Glomerular visceral epithelial cell (primary cell): Measurements from ENCODE around the gene ZNF683.
A peak's percentile ranks its signal among the peaks of the same experiment; 100 is the strongest.
"Not testable (repeated sequence)": the region's sequence is repeated elsewhere in the genome, so short reads cannot be mapped to it uniquely, and the experiment has no call there.

ENCODE experiments used
- DNase-seq: peaks from one replicate; pipeline ENCODE4 v3.0.0-alpha.2; 2016; ENCODE audit errors: extremely low spot score

Gene ZNF683

GRCh38 chr1:26337206-26337535 lies 35.4 kb downstream of the ZNF683 start:
- DNase-seq = no peak

GRCh38 chr1:26336477-26337205 lies 35.9 kb downstream of the ZNF683 start:
- peak; percentile 69 for DNase-seq

GRCh38 chr1:26335774-26336476 lies 36.6 kb downstream of the ZNF683 start:
- DNase-seq = peak; percentile 15

- not testable (repeated sequence) for DNase-seq
Observed at GRCh38 chr1:26333312-26333711, 39.2 kb downstream of the ZNF683 start.

GRCh38 chr1:26330276-26330675 lies 42.3 kb downstream of the ZNF683 start:
- no peak for DNase-seq

- not testable (repeated sequence) for DNase-seq
Observed at GRCh38 chr1:26329380-26329779, 43.2 kb downstream of the ZNF683 start.

- DNase-seq = no peak
Observed at GRCh38 chr1:26328597-26328996, 44.0 kb downstream of the ZNF683 start.

GRCh38 chr1:26327956-26328362 lies 44.6 kb downstream of the ZNF683 start:
- DNase-seq = no peak

- no peak for DNase-seq
Observed at GRCh38 chr1:26324550-26324949, 48.0 kb downstream of the ZNF683 start.

GRCh38 chr1:26323382-26323781 lies 49.2 kb downstream of the ZNF683 start:
- DNase-seq = no peak

- DNase-seq = no peak
Observed at GRCh38 chr1:26322042-26322331, 50.6 kb downstream of the ZNF683 start.

GRCh38 chr1:26321315-26322041 lies 51.1 kb downstream of the ZNF683 start:
- peak; percentile 83 for DNase-seq

- no peak for DNase-seq
Observed at GRCh38 chr1:26320896-26321295, 51.7 kb downstream of the ZNF683 start.

- DNase-seq = no peak
Observed at GRCh38 chr1:26318338-26319064, 54.0 kb downstream of the ZNF683 start.

GRCh38 chr1:26317612-26318337 lies 54.8 kb downstream of the ZNF683 start, which contains the start of gene CD52:
TSS of gene CD52 (plus strand) at chr1:26317958. CDS start at chr1:26318018, 60 bp downstream.
- no peak for DNase-seq

GRCh38 chr1:26317146-26317545 lies 55.4 kb downstream of the ZNF683 start:
- no peak for DNase-seq

- DNase-seq = no peak
Observed at GRCh38 chr1:26315874-26316850, 56.4 kb downstream of the ZNF683 start.

- DNase-seq = no peak
Observed at GRCh38 chr1:26314501-26314900, 58.0 kb downstream of the ZNF683 start.
